Glomerular endothelial cell (primary cell): ENCODE results near the gene KIF4A. TPM values are rescaled to one million over a fixed set of nuclear protein-coding genes. Genes with fewer than 3 reads are reported as not detected.

Source experiments
- DNase-seq: peaks from one replicate; pipeline ENCODE4 v3.0.0-alpha.2; 2011; ENCODE audit warnings: low read depth, low spot score; ENCODE audit errors: extremely low read depth
- total RNA-seq: library from RNA; depleted of rRNA; stranded (reverse); fragments of >200 nt; gene quantifications from 2 replicates; pipeline ENCODE4 v1.2.3, GENCODE V29; 2015

Gene KIF4A
- total RNA-seq, 1 donor from 2014 or later, result 6.3 TPM

DNA sequence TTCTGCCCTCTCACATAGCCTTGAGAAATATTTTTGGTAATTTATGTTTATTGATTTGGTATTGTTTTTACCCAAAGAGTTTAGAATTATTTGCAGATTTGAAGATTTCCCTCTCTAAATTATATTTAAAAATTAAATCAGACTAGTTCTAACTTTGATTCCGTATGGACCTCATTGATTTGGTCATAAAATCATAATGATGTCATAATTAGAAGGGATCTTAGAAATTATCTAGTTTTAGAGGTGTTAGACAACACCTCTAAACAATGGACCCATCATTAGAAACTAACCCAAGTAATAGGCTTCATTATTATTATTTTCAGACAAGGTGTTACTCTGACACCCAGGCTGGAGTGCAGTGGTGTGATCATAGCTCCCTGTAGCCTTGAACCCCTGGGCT, 178.8 kb downstream of the KIF4A start:
- no peak for DNase-seq

Other genes with a start within 250 kb of the KIF4A start
- not detected in 2 replicates for gene AWAT2, start 240.2 kb upstream of the KIF4A start, total RNA-seq
- not detected in 2 replicates for gene OTUD6A, start 227.6 kb upstream of the KIF4A start, total RNA-seq
- gene IGBP1, start 156.7 kb upstream of the KIF4A start, total RNA-seq, result 35.4 and 59.7 TPM in 2 replicates
- gene DGAT2L6, start 112.6 kb upstream of the KIF4A start, total RNA-seq, result not detected in 2 replicates
- gene AWAT1, start 55.4 kb upstream of the KIF4A start, total RNA-seq, result not detected in 2 replicates
- 0.12 TPM in 1 of 2 replicates, not detected in the other for gene P2RY4, start 29.9 kb upstream of the KIF4A start, total RNA-seq
- not detected in 2 replicates for gene ARR3, start 21.8 kb upstream of the KIF4A start, total RNA-seq
- gene RAB41, start 7.9 kb upstream of the KIF4A start, total RNA-seq, result not detected in 2 replicates
- gene PDZD11, start 177 bp upstream of the KIF4A start, total RNA-seq, result 32.9 and 46.6 TPM in 2 replicates
- not detected in 2 replicates for gene GDPD2, start 133.2 kb downstream of the KIF4A start, total RNA-seq
- gene DLG3, start 154.7 kb downstream of the KIF4A start, total RNA-seq, result 3.3 and 5.9 TPM in 2 replicates